SU-DHL-6 (cell line): ENCODE measurements around the gene ARFGEF2.

ENCODE experiments used
- H2AFZ ChIP-seq: fragments of 200-600 bp; sonication (generic); 2 replicates; pipeline ENCODE4 v1.6.1; 2014; ENCODE audit warnings: low read depth, mild to moderate bottlenecking, moderate library complexity, mixed read lengths, antibody characterized with exemption, low read length; ENCODE audit not compliant: severe bottlenecking
- H3F3A ChIP-seq: fragments of 200-600 bp; shearing (Covaris generic); 2 replicates; pipeline ENCODE4 v1.6.0; 2016; ENCODE audit warnings: antibody characterized with exemption, mild to moderate bottlenecking; ENCODE audit not compliant: insufficient read depth
- H3K27ac ChIP-seq: fragments of 200-600 bp; sonication (generic); 2 replicates; pipeline ENCODE4 v1.5.1; 2016; ENCODE audit warnings: low read depth, mild to moderate bottlenecking, low read length, moderate library complexity, mixed read lengths
- H3K27me3 ChIP-seq: fragments of 200-600 bp; sonication (generic), shearing (Covaris generic); 2 replicates; pipeline ENCODE4 v1.6.0; 2014; ENCODE audit warnings: mild to moderate bottlenecking, low read length
- H3K36me3 ChIP-seq: fragments of 200-600 bp; sonication (generic); 2 replicates; pipeline ENCODE4 v1.6.1; 2014; ENCODE audit warnings: mild to moderate bottlenecking, low read length, mixed read lengths
- H3K4me2 ChIP-seq: fragments of 300-600, 200-600 bp; shearing (Covaris generic), sonication (generic); 2 replicates; pipeline ENCODE4 v1.6.0; 2014; ENCODE audit warnings: low read length, low read depth, mild to moderate bottlenecking; ENCODE audit not compliant: poor library complexity, severe bottlenecking
- H3K4me3 ChIP-seq: fragments of 200-600 bp; sonication (generic); 2 replicates; pipeline ENCODE4 v1.5.1; 2014; ENCODE audit warnings: antibody characterized with exemption, low read length, mild to moderate bottlenecking, mixed read lengths; ENCODE audit not compliant: insufficient read depth, poor library complexity, severe bottlenecking
- H3K79me2 ChIP-seq: fragments of 200-600 bp; sonication (generic); 2 replicates; pipeline ENCODE4 v1.6.1; 2014; ENCODE audit warnings: mild to moderate bottlenecking, low read length, moderate library complexity; ENCODE audit not compliant: insufficient read depth
- H3K9ac ChIP-seq: fragments of 200-600 bp; sonication (generic); 2 replicates; pipeline ENCODE4 v1.7.0; 2014; ENCODE audit warnings: mild to moderate bottlenecking, low read length
- H3K9me2 ChIP-seq: fragments of 200-600 bp; sonication (generic); replicated peaks from 2 replicates; pipeline ENCODE4 v1.6.1; 2014; ENCODE audit warnings: low read length; ENCODE audit not compliant: insufficient read depth
- H3K9me3 ChIP-seq: fragments of 200-600 bp; sonication (generic); 2 replicates; pipeline ENCODE4 v1.6.1; 2014; ENCODE audit warnings: low read length, mixed read lengths; ENCODE audit not compliant: insufficient read depth
- H4K20me1 ChIP-seq: fragments of 200-600 bp; sonication (generic); 2 replicates; pipeline ENCODE4 v1.6.1; 2014; ENCODE audit warnings: low read depth, mild to moderate bottlenecking, antibody characterized with exemption, low read length, moderate library complexity, mixed read lengths
- CTCF ChIP-seq: fragments of 200-600 bp; sonication (generic); IDR thresholded peaks from one replicate; pipeline ENCODE4 v1.5.1; 2017; ENCODE audit warnings: antibody characterized with exemption, mild to moderate bottlenecking, low read length, moderate library complexity; ENCODE audit not compliant: insufficient read depth, poor library complexity, severe bottlenecking
- EZH2phosphoT487 ChIP-seq: fragments of 200-600 bp; sonication (generic), shearing (Covaris generic); conservative IDR thresholded peaks from 2 replicates; pipeline ENCODE4 v1.6.1; 2018; ENCODE audit warnings: mild to moderate bottlenecking, antibody characterized with exemption, low read length, moderate library complexity, mixed read lengths

The ARFGEF2 gene

GRCh38 chr20:48891235-48892048, 30.1 kb upstream of the ARFGEF2 start:
- H3K27me3 ChIP-seq, result no peaks in the 10 kb centered on the region
- H3K9ac ChIP-seq, result no peak overlapping the region
- no peak overlapping the region for H2AFZ ChIP-seq
- TF ChIP-seq CTCF, result no peak
- no peak overlapping the region for H3K4me3 ChIP-seq
- no peaks in the 10 kb centered on the region for H3K9me3 ChIP-seq
- H3K27ac ChIP-seq, result no peak overlapping the region
- H4K20me1 ChIP-seq, result no peaks in the 10 kb centered on the region
- H3K36me3 ChIP-seq, result no peaks in the 10 kb centered on the region
- H3K79me2 ChIP-seq, result no peaks in the 10 kb centered on the region
- no peaks in the 10 kb centered on the region for H3F3A ChIP-seq
- H3K4me2 ChIP-seq, result no peak overlapping the region
- H3K9me2 ChIP-seq, result no peaks in the 10 kb centered on the region

GRCh38 chr20:48892049-48892470, 29.5 kb upstream of the ARFGEF2 start:
- Histone ChIP-seq H3K27ac (no peak overlapping the region), H4K20me1 (no peaks in the 10 kb centered on the region), H3K9me2 (no peaks in the 10 kb centered on the region), H3K79me2 (no peaks in the 10 kb centered on the region), H3K27me3 (no peaks in the 10 kb centered on the region), H3F3A (no peaks in the 10 kb centered on the region), H3K9me3 (no peaks in the 10 kb centered on the region), H3K36me3 (no peaks in the 10 kb centered on the region), H3K4me3 (no peak overlapping the region), H3K4me2 (no peak overlapping the region), H2AFZ (no peak overlapping the region), H3K9ac (no peak overlapping the region)
- TF ChIP-seq CTCF, result no peak
- no peak for TF ChIP-seq EZH2phosphoT487

- H3K27me3 ChIP-seq, result no peaks in the 10 kb centered on the region
- H3K9me2 ChIP-seq, result no peaks in the 10 kb centered on the region
- no peaks in the 10 kb centered on the region for H3K9me3 ChIP-seq
- H3K4me2 ChIP-seq, result no peak overlapping the region
- no peaks in the 10 kb centered on the region for H3K36me3 ChIP-seq
- no peak overlapping the region for H3K27ac ChIP-seq
- H3K4me3 ChIP-seq, result no peak overlapping the region
- H2AFZ ChIP-seq, result no peak overlapping the region
- no peak overlapping the region for H3K9ac ChIP-seq
- H3K79me2 ChIP-seq, result no peaks in the 10 kb centered on the region
- no peaks in the 10 kb centered on the region for H4K20me1 ChIP-seq
- no peaks in the 10 kb centered on the region for H3F3A ChIP-seq
- TF ChIP-seq CTCF (no peak), EZH2phosphoT487 (no peak)
Measured at GRCh38 chr20:48892891-48893290, 28.6 kb upstream of the ARFGEF2 start.
